ENCODE results near the gene GATA3. TPM values are rescaled to one million over a fixed set of nuclear protein-coding genes. Genes with fewer than 3 reads are reported as not detected.

Gene GATA3
- total and polyA plus RNA-seq, 9 of the 15 experiments (the other 6 are each of a cell fraction or from before 2014, with no cell fraction given) = 0.01 to 0.24 (median 0.09) TPM; not detected in 6

DNA sequence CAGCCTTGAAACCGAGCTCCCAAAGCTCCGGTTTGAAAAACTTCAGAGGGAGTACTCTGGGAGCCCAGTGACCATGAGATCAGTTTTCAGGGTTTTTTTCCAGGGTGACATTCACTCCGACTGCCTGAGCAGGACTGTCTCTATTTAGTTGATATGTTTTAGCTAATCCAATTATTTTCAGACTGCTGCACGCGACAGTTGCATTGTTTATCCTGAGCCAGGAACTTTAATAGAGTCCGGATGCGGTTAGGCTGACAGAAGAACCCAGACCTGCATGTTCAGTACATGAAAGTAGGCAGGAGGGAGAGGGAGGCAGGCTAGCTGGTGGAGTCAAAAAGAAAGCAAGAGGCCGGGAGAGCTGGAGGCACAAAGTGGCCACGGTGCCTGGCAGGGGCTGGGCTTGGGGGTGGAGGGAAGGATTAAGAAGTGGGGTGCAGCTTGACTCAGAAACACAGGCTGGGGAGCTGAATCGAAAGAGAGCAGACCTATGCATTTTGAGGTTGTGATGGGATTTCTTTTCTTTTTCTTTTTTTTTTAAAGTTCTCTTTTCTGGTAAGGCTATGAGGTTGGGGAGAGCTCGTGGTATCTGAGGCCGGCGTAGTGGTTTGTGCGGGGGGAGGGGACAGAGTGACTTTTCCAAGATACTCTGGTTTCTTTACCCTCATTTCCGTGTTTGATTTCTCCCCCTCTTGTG, 5.7 kb downstream of the GATA3 start:
- DNase-seq (ENCODE audit: extremely low read depth in 1 of 4, low spot score in 3 of 4) = no peak
- Histone ChIP-seq H3K9me3 (replicated peaks; ENCODE audit: control insufficient read depth, insufficient read depth, low read depth, low read length) (no peaks in the 10 kb centered on the region), H3K4me2 (ENCODE audit: insufficient read depth, low read length) (no peak overlapping the region), H3K27me3 (ENCODE audit: control insufficient read depth in 2 of 2, insufficient read depth in 2 of 2, low read length in 2 of 2) (peaks cover 45 to 66% of the 10 kb centered on the region in 2 experiments), H3K4me3 (no peak overlapping the region), H3K9me1 (ENCODE audit: control insufficient read depth, insufficient read depth, low read length) (no peaks in the 10 kb centered on the region), H3K4me1 (replicated peaks in 1 of 2; ENCODE audit: control insufficient read depth in 2 of 2, insufficient read depth in 2 of 2, low read length in 2 of 2) (peaks cover 0 to 8% of the 10 kb centered on the region in 2 experiments; a peak in 2 of 5 replicates), H3K79me2 (ENCODE audit: control insufficient read depth, insufficient read depth, low read length) (no peaks in the 10 kb centered on the region), H4K20me1 (replicated peaks; ENCODE audit: control insufficient read depth, insufficient read depth, low read length) (no peaks in the 10 kb centered on the region), H3K27ac (ENCODE audit: extremely low read depth, low read depth, low read length) (no peak overlapping the region), H2AFZ (ENCODE audit: low read depth, low read length) (no peak overlapping the region), H3K36me3 (ENCODE audit: control insufficient read depth, insufficient read depth, low read length) (no peaks in the 10 kb centered on the region), H3K9ac (ENCODE audit: insufficient read depth in 1 of 2, low read depth in 2 of 2, low read length in 2 of 2) (no peak overlapping the region)
- intact Hi-C loops (cut with micrococcal nuclease) (no loop called here), in situ Hi-C loops (cut with MboI) (no loop called here)
- peak; percentile 6 for FAIRE-seq
- ATAC-seq = no peak
- ChIA-PET CTCF (ENCODE audit: low intra/inter-chr PET ratio) (no interaction called here), POLR2A (interaction anchor here (0.6 to 0.7 kb wide), 2 partner anchors 41 to 346 kb away, joined by 3 read pairs; no protein-coding TSS in a partner anchor)
- BruUV-seq (replicated peaks) = no TSS peak
- WGBS (ENCODE audit: insufficient coverage, low coverage, missing lambda C conversion rate) = 7% methylated on average over 14 of the region's 15 CpGs
- no peak for TF ChIP-seq ZNF57 (CRISPR knock-in tag; IDR thresholded peaks at IDR 0.05)
- peak; percentile 9 for TF ChIP-seq CBX8 (IDR thresholded peaks at IDR 0.05; ENCODE audit: borderline replicate concordance, extremely low read depth, low read depth, low read length, poor library complexity, severe bottlenecking)

DNA sequence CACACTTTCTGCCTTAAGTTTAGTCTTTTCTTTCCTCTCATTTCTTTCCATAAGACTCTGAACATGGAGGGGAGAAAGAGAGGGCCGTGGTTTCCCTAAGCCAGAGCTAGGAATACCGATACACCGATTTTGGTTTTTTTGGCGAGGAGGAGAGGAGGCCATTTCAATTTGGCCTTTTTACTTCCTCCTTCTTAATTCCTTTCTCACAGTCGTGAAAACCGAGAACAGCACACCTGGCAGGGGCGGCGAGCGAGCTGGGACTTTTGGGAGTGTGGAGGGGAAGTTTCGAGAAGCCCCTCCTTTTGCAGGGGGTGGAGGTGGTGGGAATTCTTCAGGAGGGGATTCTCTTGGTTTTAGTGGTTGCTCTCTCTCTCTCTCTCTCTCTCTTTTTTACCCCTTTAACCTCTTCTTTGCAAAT, 6.2 kb downstream of the GATA3 start:
- peaks cover 45 to 69% of the 10 kb centered on the region in 2 experiments for H3K27me3 ChIP-seq (ENCODE audit: control insufficient read depth in 2 of 2, insufficient read depth in 2 of 2, low read length in 2 of 2)
- WGBS (ENCODE audit: insufficient coverage, low coverage, missing lambda C conversion rate) = 10% methylated on average over 7 of the region's 10 CpGs
- H3K4me1 ChIP-seq (replicated peaks in 1 of 2; ENCODE audit: control insufficient read depth in 2 of 2, insufficient read depth in 2 of 2, low read length in 2 of 2) = peaks cover 0 to 8% of the 10 kb centered on the region in 2 experiments; a peak in 2 of 5 replicates
- no peak overlapping the region for H3K9ac ChIP-seq (ENCODE audit: insufficient read depth in 1 of 2, low read depth in 2 of 2, low read length in 2 of 2)
- no peaks in the 10 kb centered on the region for H3K79me2 ChIP-seq (ENCODE audit: control insufficient read depth, insufficient read depth, low read length)
- POLR2A ChIA-PET = interaction anchor here (0.7 kb wide), 1 partner anchor 40 kb away, joined by 3 read pairs; no protein-coding TSS in a partner anchor
- H3K9me3 ChIP-seq (replicated peaks; ENCODE audit: control insufficient read depth, insufficient read depth, low read depth, low read length) = no peaks in the 10 kb centered on the region
- H3K9me1 ChIP-seq (ENCODE audit: control insufficient read depth, insufficient read depth, low read length) = no peaks in the 10 kb centered on the region
- no TSS peak for BruUV-seq (replicated peaks)
- FAIRE-seq = no peak
- ATAC-seq = no peak
- no peak overlapping the region for H2AFZ ChIP-seq (ENCODE audit: low read depth, low read length)
- H3K36me3 ChIP-seq (ENCODE audit: control insufficient read depth, insufficient read depth, low read length) = no peaks in the 10 kb centered on the region
- DNase-seq (ENCODE audit: extremely low read depth in 1 of 4, low spot score in 3 of 4) = no peak
- in situ Hi-C loops (cut with MboI) (no loop called here), intact Hi-C loops (cut with micrococcal nuclease) (no loop called here)
- H3K27ac ChIP-seq (ENCODE audit: extremely low read depth, low read depth, low read length) = no peak overlapping the region
- no peaks in the 10 kb centered on the region for H4K20me1 ChIP-seq (replicated peaks; ENCODE audit: control insufficient read depth, insufficient read depth, low read length)
- no peak overlapping the region for H3K4me2 ChIP-seq (ENCODE audit: insufficient read depth, low read length)
- H3K4me3 ChIP-seq = no peak overlapping the region
- CTCF ChIA-PET (ENCODE audit: low intra/inter-chr PET ratio) = no interaction called here
- TF ChIP-seq HDAC6 (IDR thresholded peaks at IDR 0.05; ENCODE audit: low read depth, low read length) (no peak), MAFF (IDR thresholded peaks at IDR 0.05; ENCODE audit: low read length) (no peak), PCBP2 (IDR thresholded peaks at IDR 0.05; ENCODE audit: low read depth, low read length, poor library complexity, severe bottlenecking) (no peak), RHOXF2B (CRISPR knock-in tag; conservative IDR thresholded peaks at IDR 0.05) (no peak), POLR2AphosphoS5 (IDR thresholded peaks at IDR 0.05; ENCODE audit: control insufficient read depth, insufficient read depth, low read depth, low read length) (no peak), ZNF282 (CRISPR knock-in tag; IDR thresholded peaks at IDR 0.05) (no peak), NFE2 (IDR thresholded peaks at IDR 0.05; ENCODE audit: low read depth) (no peak), CBFB (CRISPR knock-in tag; IDR thresholded peaks at IDR 0.05) (no peak), YY1 (IDR thresholded peaks at IDR 0.05; ENCODE audit: borderline replicate concordance in 1 of 3, control insufficient read depth in 1 of 3, extremely low read depth in 1 of 3, insufficient read depth in 3 of 3, insufficient read length in 1 of 3, insufficient replicate concordance in 2 of 3, low read depth in 1 of 3, low read length in 2 of 3) (no peak)
- TF ChIP-seq, protein P1, sequence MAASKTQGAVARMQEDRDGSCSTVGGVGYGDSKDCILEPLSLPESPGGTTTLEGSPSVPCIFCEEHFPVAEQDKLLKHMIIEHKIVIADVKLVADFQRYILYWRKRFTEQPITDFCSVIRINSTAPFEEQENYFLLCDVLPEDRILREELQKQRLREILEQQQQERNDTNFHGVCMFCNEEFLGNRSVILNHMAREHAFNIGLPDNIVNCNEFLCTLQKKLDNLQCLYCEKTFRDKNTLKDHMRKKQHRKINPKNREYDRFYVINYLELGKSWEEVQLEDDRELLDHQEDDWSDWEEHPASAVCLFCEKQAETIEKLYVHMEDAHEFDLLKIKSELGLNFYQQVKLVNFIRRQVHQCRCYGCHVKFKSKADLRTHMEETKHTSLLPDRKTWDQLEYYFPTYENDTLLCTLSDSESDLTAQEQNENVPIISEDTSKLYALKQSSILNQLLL (CRISPR knock-in tag; IDR thresholded peaks at IDR 0.05; ENCODE audit: borderline replicate concordance) = no peak
